HG03139 (cell line): ENCODE data around the gene ENO1.
"Not testable (repeated sequence)": the region's sequence is repeated elsewhere in the genome, so short reads cannot be mapped to it uniquely, and the experiment has no call there.

Source experiments
- ATAC-seq: cut with Tn5 transposase; IDR thresholded peaks from one replicate; pipeline ENCODE4 v1.9.1; 2021; ENCODE audit not compliant: unreplicated experiment

Gene ENO1

DNA sequence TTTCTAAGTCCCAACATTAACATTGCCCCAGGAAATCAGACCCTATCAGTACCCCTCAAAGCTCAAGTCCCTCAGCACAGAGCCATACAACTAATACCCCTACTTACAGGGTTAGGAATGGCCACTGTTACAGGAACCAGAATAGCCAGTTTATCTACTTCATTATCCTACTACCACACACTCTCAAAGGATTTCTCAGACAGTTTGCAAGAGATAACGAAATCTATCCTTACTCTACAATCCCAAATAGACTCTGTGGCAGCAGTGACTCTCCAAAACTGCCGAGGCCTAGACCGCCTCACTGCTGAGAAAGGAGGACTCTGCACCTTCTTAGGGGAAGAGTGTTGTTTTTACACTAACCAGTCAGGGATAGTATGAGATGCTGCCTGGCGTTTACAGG lies 19.0 kb upstream of the ENO1 start:
- not testable (repeated sequence) for ATAC-seq

GRCh38 chr1:8896775-8897174 lies 18.3 kb upstream of the ENO1 start:
- ATAC-seq: not testable (repeated sequence)

- no peak for ATAC-seq
These were observed 13.5 kb upstream of the ENO1 start for GRCh38 chr1:8892026-8892425.

DNA sequence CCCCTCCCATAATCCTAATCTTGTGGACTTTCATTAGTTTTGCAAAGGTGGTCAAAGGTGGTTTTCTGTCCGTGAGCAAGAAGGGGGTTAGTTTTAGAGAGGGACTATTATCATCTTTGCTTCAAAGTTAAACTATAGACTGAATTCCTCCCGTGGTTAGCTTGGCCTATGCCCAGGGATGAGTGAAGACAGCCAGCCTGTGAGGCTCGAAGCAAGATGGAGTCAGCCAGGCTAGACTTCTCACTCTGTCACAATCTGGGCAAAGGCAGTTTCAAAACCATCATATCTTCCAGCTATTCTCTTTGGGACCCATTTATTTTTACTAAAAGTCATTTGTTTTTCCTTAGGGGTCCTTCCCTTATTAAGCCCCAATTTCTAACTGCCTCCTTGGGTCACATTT lies 12.9 kb upstream of the ENO1 start:
- ATAC-seq: no peak

GRCh38 chr1:8889925-8890785 lies 11.7 kb upstream of the ENO1 start:
- ATAC-seq: no peak

- no peak for ATAC-seq
These were observed 10.8 kb upstream of the ENO1 start for GRCh38 chr1:8889103-8889846.

DNA sequence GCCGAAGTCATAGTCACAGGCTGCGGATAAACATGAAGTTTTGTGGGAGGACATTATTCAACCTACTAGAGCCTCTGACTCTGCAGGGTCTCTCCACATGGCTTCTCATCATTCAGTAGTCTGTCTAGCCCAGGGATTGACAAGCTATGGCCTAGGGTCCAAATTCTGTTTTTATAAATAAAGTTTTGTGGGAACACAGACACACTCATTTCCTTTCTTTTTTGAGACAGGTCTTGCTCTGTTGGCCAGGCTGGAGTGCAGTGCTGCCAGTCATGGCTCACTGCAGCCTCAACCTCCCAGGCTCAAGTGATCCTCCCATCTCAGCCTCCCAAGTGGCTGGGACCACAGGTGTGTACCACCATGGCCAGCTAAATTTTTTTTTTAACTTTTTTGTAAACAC lies 8.1 kb upstream of the ENO1 start:
- ATAC-seq: no peak

GRCh38 chr1:8886031-8886524 lies 7.6 kb upstream of the ENO1 start:
- not testable (repeated sequence) for ATAC-seq

GRCh38 chr1:8884105-8884504 lies 5.6 kb upstream of the ENO1 start:
- ATAC-seq: not testable (repeated sequence)

- ATAC-seq: no peak
These were observed 5.0 kb upstream of the ENO1 start for GRCh38 chr1:8883491-8883890.

GRCh38 chr1:8879922-8880676 lies 1.6 kb upstream of the ENO1 start:
- ATAC-seq: no peak

DNA sequence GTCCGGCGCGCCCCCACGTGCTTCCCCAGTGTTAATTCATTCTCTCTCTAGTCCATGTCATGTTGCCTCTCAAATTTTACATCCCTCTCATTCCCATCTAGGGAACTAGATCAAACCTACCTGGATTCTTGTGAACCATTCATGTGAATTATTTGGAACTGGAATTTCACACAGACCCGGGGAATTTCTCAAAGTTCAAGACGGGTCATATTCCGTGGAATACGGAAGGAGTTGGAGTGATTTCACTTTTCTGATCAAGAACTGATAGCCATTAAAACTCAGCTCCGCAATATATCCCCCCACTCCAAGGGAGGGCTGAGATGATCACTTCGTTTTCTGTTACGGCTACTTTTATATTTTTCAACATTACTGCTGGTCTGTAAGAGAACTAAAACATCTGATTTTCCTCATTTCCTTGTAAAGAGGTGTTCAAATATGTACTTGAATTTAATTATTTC lies 1.0 kb upstream of the ENO1 start:
- ATAC-seq: no peak

GRCh38 chr1:8878698-8879463 lies 395 bp upstream of the ENO1 start:
- ATAC-seq: peak; percentile 67

GRCh38 chr1:8876087-8876486 lies 2.4 kb downstream of the ENO1 start:
- ATAC-seq: no peak

GRCh38 chr1:8875216-8875861 lies 3.1 kb downstream of the ENO1 start:
- ATAC-seq: no peak

- ATAC-seq: no peak
These were observed 4.0 kb downstream of the ENO1 start for GRCh38 chr1:8874230-8875201.

DNA sequence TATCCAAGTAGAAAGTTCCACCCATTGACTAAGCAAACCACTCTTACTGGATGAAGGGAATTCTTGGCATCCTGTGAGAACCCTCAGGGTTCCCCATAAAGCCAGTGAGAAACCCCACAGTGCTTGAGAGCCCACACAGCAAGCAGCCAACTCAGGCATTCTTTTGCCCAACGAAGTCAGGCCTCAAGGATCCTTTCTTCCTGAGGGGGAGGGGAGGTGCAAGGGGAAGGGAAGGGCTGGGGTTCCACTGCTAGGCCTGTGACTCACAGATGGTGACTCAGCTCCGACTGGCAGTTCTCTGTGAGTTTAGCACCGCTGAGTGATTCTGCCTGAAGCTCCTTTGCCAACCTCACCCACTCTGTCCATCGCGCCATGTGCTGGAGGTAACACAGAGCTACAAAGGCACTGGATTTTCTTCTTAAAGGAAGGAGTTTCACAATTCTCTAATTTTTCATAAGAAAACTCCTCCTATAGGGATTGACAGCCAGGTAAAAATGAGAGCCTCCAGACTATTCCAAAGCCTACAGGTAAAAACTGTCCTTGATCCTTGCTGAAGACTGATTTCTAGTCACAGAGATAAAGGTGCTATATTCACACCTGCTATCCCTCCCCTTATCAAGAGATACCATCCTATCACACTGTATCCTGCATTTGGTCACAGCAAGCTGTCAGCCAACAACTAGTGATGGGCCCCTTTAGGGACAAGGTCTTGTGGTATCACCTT lies 4.8 kb downstream of the ENO1 start:
- no peak for ATAC-seq

GRCh38 chr1:8873001-8873400 lies 5.5 kb downstream of the ENO1 start:
- ATAC-seq: no peak
